PC-9 (cell line): ENCODE measurements around the gene PANK2.
"Not testable (repeated sequence)": the region's sequence is repeated elsewhere in the genome, so short reads cannot be mapped to it uniquely, and the experiment has no call there.

Experiments used
- EZH2 ChIP-seq: fragments of 200-600 bp; sonication (generic); IDR thresholded peaks from 2 replicates; pipeline ENCODE4 v1.8.0; 2017; ENCODE audit warnings: antibody characterized with exemption, low read depth
- TF ChIP-seq, protein P1 (sequence below): fragments of 200-600 bp; sonication (generic); conservative IDR thresholded peaks from 2 replicates; pipeline ENCODE4 v1.6.1; 2017; ENCODE audit warnings: mixed run types, antibody characterized with exemption, mild to moderate bottlenecking, moderate library complexity

DNA sequence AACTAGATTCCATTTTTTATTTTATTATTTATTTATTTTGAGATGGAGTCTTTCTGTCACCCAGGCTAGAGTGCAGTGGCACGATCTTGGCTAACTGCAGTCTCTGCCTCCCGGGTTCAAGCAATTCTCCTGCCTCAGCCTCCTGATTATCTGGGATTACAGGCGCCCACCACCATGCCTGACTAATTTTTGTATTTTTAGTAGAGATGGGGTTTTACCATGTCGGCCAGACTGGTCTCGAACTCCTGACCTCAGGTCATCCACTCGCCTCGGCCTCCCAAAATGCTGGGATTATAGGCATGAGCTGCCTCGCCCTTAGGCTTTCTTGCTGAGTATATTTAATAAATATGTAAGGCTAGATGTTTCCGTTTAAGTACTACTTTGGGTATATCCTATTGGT, 9.0 kb downstream of the PANK2 start:
- TF ChIP-seq, protein P1, sequence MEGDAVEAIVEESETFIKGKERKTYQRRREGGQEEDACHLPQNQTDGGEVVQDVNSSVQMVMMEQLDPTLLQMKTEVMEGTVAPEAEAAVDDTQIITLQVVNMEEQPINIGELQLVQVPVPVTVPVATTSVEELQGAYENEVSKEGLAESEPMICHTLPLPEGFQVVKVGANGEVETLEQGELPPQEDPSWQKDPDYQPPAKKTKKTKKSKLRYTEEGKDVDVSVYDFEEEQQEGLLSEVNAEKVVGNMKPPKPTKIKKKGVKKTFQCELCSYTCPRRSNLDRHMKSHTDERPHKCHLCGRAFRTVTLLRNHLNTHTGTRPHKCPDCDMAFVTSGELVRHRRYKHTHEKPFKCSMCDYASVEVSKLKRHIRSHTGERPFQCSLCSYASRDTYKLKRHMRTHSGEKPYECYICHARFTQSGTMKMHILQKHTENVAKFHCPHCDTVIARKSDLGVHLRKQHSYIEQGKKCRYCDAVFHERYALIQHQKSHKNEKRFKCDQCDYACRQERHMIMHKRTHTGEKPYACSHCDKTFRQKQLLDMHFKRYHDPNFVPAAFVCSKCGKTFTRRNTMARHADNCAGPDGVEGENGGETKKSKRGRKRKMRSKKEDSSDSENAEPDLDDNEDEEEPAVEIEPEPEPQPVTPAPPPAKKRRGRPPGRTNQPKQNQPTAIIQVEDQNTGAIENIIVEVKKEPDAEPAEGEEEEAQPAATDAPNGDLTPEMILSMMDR, result not testable (repeated sequence)
- not testable (repeated sequence) for TF ChIP-seq EZH2
